ENCODE measurements around the gene LRRC4B.

Gene LRRC4B

DNA sequence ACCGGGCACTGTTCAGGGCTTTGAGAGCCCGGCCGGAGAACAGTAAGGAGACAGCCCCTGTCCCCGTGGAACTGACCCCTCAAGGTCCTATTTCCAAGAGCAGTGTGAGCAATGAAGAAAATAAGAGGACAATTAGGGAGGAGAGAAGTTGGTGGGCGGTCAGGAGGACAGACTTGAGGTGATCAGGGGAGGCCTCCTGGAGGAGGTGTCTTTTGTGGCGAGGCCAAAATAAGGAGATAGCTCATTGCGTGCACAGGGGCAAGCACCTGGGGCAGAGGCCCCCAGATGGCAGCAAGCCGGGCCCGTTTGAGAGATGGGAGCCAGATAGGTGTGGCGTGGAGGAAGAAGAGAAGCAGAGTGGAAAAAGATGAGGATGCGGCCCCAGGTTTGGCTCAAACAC, 2.8 kb upstream of the LRRC4B start:
- Histone ChIP-seq H3K36me3 (ENCODE audit: control insufficient read depth in 2 of 2, insufficient read depth in 1 of 2, low read length in 2 of 2) (no peaks in the 10 kb centered on the region), H3K4me3 (ENCODE audit: low read depth, low read length) (no peak overlapping the region), H3K4me1 (ENCODE audit: control insufficient read depth, insufficient read depth, low read length) (no peaks in the 10 kb centered on the region), H3K27ac (ENCODE audit: extremely low read depth, low read depth, low read length) (no peak overlapping the region), H3K9me3 (ENCODE audit: control insufficient read depth, insufficient read depth, low read depth, low read length) (no peaks in the 10 kb centered on the region)
- TF ChIP-seq, protein P1, sequence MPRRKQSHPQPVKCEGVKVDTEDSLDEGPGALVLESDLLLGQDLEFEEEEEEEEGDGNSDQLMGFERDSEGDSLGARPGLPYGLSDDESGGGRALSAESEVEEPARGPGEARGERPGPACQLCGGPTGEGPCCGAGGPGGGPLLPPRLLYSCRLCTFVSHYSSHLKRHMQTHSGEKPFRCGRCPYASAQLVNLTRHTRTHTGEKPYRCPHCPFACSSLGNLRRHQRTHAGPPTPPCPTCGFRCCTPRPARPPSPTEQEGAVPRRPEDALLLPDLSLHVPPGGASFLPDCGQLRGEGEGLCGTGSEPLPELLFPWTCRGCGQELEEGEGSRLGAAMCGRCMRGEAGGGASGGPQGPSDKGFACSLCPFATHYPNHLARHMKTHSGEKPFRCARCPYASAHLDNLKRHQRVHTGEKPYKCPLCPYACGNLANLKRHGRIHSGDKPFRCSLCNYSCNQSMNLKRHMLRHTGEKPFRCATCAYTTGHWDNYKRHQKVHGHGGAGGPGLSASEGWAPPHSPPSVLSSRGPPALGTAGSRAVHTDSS (tag by site-specific recombination; IDR thresholded peaks at IDR 0.05) = no peak
- TF ChIP-seq ZNF677 (tag by site-specific recombination; IDR thresholded peaks at IDR 0.05) = no peak
- TF ChIP-seq ZNF747 (tag by site-specific recombination; IDR thresholded peaks at IDR 0.05) = no peak
- TF ChIP-seq SCRT1 (tag by site-specific recombination; IDR thresholded peaks at IDR 0.05; ENCODE audit: borderline replicate concordance) = no peak
- TF ChIP-seq ZNF658 (tag by site-specific recombination; IDR thresholded peaks at IDR 0.05) = no peak
- TF ChIP-seq RBAK (tag by site-specific recombination; IDR thresholded peaks at IDR 0.05) = no peak
- TF ChIP-seq GFI1B (tag by site-specific recombination; IDR thresholded peaks at IDR 0.05) = no peak
- ChIA-PET POLR2A (no interaction called here), CTCF (interaction anchor here (0.8 to 3.1 kb wide), 4 partner anchors 13 to 154 kb away, joined by 3 to 34 read pairs (median 4); no protein-coding TSS in a partner anchor)

DNA sequence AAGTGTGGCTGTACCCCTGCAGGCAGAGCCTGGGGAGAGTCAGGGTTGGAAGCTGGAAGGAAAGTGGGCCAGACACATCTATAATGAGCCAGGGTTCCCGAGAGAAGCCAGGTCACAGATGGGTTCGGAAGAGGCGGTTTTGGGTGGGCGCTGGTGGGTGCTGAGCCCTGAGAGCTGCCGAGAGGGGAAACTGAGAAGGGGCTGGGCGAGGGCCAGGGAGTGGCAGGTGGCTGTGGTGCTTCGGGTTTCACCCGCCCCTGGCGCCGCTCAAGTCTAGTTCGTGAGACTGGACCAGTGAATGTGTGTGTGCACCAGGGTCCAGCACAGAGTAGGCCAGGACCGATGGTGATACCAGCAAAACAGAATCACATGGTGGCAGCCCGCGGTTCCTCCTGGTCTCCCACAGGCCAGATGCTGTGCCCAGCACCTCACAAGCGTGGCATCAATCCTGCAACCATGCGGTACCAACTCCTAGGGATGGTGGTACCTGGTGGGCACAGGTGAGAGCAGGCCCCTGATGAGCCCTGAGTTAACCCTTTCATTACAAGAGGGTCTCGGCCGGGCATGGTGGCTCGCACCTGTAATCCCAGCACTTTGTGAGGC, 1.8 kb upstream of the LRRC4B start:
- Histone ChIP-seq H3K27ac (ENCODE audit: extremely low read depth, low read depth, low read length) (no peak overlapping the region), H3K4me1 (ENCODE audit: control insufficient read depth, insufficient read depth, low read length) (no peaks in the 10 kb centered on the region), H3K9me3 (ENCODE audit: control insufficient read depth, insufficient read depth, low read depth, low read length) (no peaks in the 10 kb centered on the region), H3K36me3 (ENCODE audit: control insufficient read depth in 2 of 2, insufficient read depth in 1 of 2, low read length in 2 of 2) (no peaks in the 10 kb centered on the region), H3K4me3 (ENCODE audit: low read depth, low read length) (no peak overlapping the region)
- ChIA-PET POLR2A (no interaction called here), CTCF (interaction anchor here (1.2 to 3.1 kb wide), 2 partner anchors 14 to 38 kb away, joined by 3 to 34 read pairs; no protein-coding TSS in a partner anchor)
- TF ChIP-seq ZNF302 (tag by site-specific recombination; IDR thresholded peaks at IDR 0.05; ENCODE audit: low read depth) (no peak), RBAK (tag by site-specific recombination; IDR thresholded peaks at IDR 0.05) (no peak), ZNF658 (tag by site-specific recombination; IDR thresholded peaks at IDR 0.05) (no peak), ZEB2 (tag by site-specific recombination; IDR thresholded peaks at IDR 0.05) (no peak), ZNF76 (tag by site-specific recombination; IDR thresholded peaks at IDR 0.05; ENCODE audit: borderline replicate concordance, low read depth) (no peak), ZNF558 (tag by site-specific recombination; IDR thresholded peaks at IDR 0.05) (no peak), KLF1 (tag by site-specific recombination; IDR thresholded peaks at IDR 0.05) (no peak), ZNF19 (tag by site-specific recombination; IDR thresholded peaks at IDR 0.05; ENCODE audit: low read depth) (no peak)
- TF ChIP-seq, protein P2, sequence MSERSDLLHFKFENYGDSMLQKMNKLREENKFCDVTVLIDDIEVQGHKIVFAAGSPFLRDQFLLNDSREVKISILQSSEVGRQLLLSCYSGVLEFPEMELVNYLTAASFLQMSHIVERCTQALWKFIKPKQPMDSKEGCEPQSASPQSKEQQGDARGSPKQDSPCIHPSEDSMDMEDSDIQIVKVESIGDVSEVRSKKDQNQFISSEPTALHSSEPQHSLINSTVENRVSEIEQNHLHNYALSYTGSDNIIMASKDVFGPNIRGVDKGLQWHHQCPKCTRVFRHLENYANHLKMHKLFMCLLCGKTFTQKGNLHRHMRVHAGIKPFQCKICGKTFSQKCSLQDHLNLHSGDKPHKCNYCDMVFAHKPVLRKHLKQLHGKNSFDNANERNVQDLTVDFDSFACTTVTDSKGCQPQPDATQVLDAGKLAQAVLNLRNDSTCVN (tag by site-specific recombination; optimal IDR thresholded peaks at IDR 0.05) = no peak
- TF ChIP-seq, protein P3, sequence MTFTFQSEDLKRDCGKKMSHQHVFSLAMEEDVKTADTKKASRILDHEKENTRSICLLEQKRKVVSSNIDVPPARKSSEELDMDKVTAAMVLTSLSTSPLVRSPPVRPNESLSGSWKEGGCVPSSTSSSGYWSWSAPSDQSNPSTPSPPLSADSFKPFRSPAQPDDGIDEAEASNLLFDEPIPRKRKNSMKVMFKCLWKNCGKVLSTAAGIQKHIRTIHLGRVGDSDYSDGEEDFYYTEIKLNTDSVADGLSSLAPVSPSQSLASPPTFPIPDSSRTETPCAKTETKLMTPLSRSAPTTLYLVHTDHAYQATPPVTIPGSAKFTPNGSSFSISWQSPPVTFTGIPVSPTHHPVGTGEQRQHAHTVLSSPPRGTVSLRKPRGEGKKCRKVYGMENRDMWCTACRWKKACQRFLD (tag by site-specific recombination; IDR thresholded peaks at IDR 0.05) = no peak
- TF ChIP-seq, protein P4, sequence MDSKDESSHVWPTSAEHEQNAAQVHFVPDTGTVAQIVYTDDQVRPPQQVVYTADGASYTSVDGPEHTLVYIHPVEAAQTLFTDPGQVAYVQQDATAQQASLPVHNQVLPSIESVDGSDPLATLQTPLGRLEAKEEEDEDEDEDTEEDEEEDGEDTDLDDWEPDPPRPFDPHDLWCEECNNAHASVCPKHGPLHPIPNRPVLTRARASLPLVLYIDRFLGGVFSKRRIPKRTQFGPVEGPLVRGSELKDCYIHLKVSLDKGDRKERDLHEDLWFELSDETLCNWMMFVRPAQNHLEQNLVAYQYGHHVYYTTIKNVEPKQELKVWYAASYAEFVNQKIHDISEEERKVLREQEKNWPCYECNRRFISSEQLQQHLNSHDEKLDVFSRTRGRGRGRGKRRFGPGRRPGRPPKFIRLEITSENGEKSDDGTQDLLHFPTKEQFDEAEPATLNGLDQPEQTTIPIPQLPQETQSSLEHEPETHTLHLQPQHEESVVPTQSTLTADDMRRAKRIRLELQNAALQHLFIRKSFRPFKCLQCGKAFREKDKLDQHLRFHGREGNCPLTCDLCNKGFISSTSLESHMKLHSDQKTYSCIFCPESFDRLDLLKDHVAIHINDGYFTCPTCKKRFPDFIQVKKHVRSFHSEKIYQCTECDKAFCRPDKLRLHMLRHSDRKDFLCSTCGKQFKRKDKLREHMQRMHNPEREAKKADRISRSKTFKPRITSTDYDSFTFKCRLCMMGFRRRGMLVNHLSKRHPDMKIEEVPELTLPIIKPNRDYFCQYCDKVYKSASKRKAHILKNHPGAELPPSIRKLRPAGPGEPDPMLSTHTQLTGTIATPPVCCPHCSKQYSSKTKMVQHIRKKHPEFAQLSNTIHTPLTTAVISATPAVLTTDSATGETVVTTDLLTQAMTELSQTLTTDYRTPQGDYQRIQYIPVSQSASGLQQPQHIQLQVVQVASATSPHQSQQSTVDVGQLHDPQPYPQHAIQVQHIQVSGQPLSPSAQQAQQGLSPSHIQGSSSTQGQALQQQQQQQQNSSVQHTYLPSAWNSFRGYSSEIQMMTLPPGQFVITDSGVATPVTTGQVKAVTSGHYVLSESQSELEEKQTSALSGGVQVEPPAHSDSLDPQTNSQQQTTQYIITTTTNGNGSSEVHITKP (tag by site-specific recombination; IDR thresholded peaks at IDR 0.05) = no peak
